Sigmoid colon (tissue), 7 donors: ENCODE data around the gene PERCC1. TPM values are rescaled to one million over a fixed set of nuclear protein-coding genes. Genes with fewer than 3 reads are reported as not detected.

Experiments
- DNase-seq: peaks from one replicate; pipeline ENCODE4 v3.0.0-alpha.2; 2019
- H3K27ac ChIP-seq, 4 donors: fragments of 200-600 bp; sonication (generic); one replicate each; pipeline ENCODE4 v1.5.1; 2016 to 2019; ENCODE audit warnings: mild to moderate bottlenecking in 1 of 4
- H3K27me3 ChIP-seq, 3 donors: fragments of 200-600 bp; sonication (generic); one replicate each; pipeline ENCODE4 v1.5.1; 2019; ENCODE audit warnings: mild to moderate bottlenecking in 1 of 3
- H3K36me3 ChIP-seq, 4 donors: fragments of 200-600 bp; sonication (generic); one replicate each; pipeline ENCODE4 v1.5.1; 2016 to 2019
- H3K4me1 ChIP-seq, 4 donors: fragments of 200-600 bp; sonication (generic); one replicate each; pipeline ENCODE4 v1.5.1; 2017 to 2019
- H3K4me3 ChIP-seq, 4 donors: fragments of 200-600 bp; sonication (generic); one replicate each; pipeline ENCODE4 v1.5.1; 2017 to 2019; ENCODE audit warnings: mild to moderate bottlenecking in 2 of 4, moderate library complexity in 1 of 4
- H3K9me3 ChIP-seq, 4 donors: fragments of 200-600 bp in 3 of 4; sonication (generic) in 3 of 4; one replicate each; pipeline versions ENCODE4 v1.5.1 to v1.6.1; 2013 to 2019
- CTCF ChIP-seq, 4 experiments: fragments of 450-650 bp in 3 of 4; fragments of 200-600 bp in 1 of 4; IDR thresholded peaks; one replicate each; pipeline ENCODE4 v1.5.1; 2016 to 2019; ENCODE audit warnings: antibody characterized with exemption in 4 of 4, mild to moderate bottlenecking in 3 of 4, moderate library complexity in 2 of 4
- EP300 ChIP-seq, 4 donors: sonication (generic); formaldehyde crosslinking; IDR thresholded peaks; one replicate each; pipeline ENCODE4 v1.6.1; 2017; ENCODE audit warnings: antibody characterized with exemption in 4 of 4
- POLR2A ChIP-seq, 2 donors: fragments of 450-650 bp; IDR thresholded peaks; one replicate each; pipeline ENCODE4 v1.6.1; 2016; ENCODE audit warnings: antibody characterized with exemption in 2 of 2, mild to moderate bottlenecking in 2 of 2, moderate library complexity in 2 of 2
- POLR2AphosphoS5 ChIP-seq, 4 donors: sonication (generic); formaldehyde crosslinking; IDR thresholded peaks; one replicate each; pipeline ENCODE4 v1.6.1; 2017; ENCODE audit warnings: antibody characterized with exemption in 4 of 4
- WGBS, 2 donors: extraction: QIAGEN DNeasy Blood & Tissue Kit; methylation state at CpG; one replicate each; pipeline ENCODE4 v1.1.7; 2013; 5-methylcytosine and 5-hydroxymethylcytosine counted together
- intact Hi-C: fragments of 100-400 bp; cut with DNase I; formaldehyde crosslinking; loops from one replicate; pipeline ENCODE4 v1.15.1; 2023
- polyA plus RNA-seq, 3 donors: library from polyadenylated mRNA; stranded (reverse); fragments of 200-250 nt; gene quantifications; one replicate each; pipeline ENCODE4 v1.2.3, GENCODE V29; 2013
- total RNA-seq, 4 donors: library from RNA; depleted of rRNA; stranded (reverse); fragments of >200 nt; gene quantifications; one replicate each; pipeline ENCODE4 v1.1.0, GENCODE V29; 2016
- donor health status: healthy with polysubstance abuse.
- donor health status: Bipolar disorder and iron deficiency.
- donor health status: healthy.

The PERCC1 gene
- total and polyA plus RNA-seq, 7 donors: 0.07 TPM; not detected in 6

DNA sequence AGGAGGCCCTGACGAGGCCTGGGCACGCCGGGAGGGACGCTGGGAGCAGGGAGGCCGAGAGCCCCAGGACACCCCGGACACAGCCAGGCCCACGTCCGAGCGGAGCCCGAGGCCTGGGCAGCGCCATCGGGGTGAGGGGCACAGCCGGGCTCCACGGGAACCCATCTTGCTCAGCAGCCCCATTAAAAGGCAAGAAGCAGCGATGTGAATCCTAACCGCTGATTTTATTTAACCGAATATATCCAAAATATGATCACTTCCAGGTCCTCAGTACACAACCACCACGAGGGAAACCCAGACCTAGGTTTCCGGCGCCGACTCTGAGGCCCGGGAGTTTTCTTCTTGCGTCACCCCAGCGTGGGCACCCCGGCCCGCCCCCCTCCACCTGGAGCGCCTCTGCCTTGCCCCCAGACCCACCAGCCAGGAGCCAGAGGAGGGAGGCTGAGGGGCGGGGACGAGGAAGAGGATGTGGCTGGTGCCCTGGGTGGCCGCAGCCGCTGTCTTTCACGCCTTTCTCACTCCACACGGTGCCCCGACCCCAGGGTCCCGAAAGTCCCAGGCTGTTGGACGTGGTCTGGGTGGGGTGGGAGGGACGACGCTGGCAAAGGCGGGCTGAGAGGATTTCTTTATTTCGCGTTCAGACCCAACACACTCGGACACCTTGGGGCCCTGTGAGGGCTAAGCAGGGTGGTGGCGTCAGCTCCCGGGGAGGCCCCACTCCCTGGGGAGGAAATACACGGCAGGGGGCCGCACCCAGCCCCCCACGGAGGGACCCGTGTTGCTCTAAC lies 14.0 kb downstream of the PERCC1 start:
- WGBS, 2 donors: 86 to 88% methylated on average over 48 of the region's 48 CpGs
- H3K36me3 ChIP-seq: peaks cover 0 to 52% (median 32%) of the 10 kb centered on the region in 4 donors

GRCh38 chr16:1445518-1446203 lies 14.8 kb downstream of the PERCC1 start:
- H3K36me3 ChIP-seq: peaks cover 0 to 59% (median 35%) of the 10 kb centered on the region in 4 donors
- no peak for TF ChIP-seq POLR2AphosphoS5 (IDR thresholded peaks at IDR 0.05)
- no peak for TF ChIP-seq CTCF (IDR thresholded peaks at IDR 0.05)
- no peak for TF ChIP-seq POLR2A (IDR thresholded peaks at IDR 0.05)
- TF ChIP-seq EP300 (IDR thresholded peaks at IDR 0.05): no peak
- WGBS, 2 donors: 89 to 90% methylated on average over 25 of the region's 25 CpGs
- no peak for DNase-seq
- H3K4me3 ChIP-seq: no peak overlapping the region
- no peaks in the 10 kb centered on the region for H3K27me3 ChIP-seq
- no peaks in the 10 kb centered on the region for H3K9me3 ChIP-seq
- H3K4me1 ChIP-seq: no peaks in the 10 kb centered on the region
- H3K27ac ChIP-seq: no peak overlapping the region
- intact Hi-C loops: no loop called here

More for the DNA sequence above, 14.0 kb downstream of the PERCC1 start:
- no peaks in the 10 kb centered on the region for H3K9me3 ChIP-seq
- no peak for DNase-seq
- intact Hi-C loops: no loop called here
- H3K27me3 ChIP-seq: no peaks in the 10 kb centered on the region
- no peak for TF ChIP-seq CTCF (IDR thresholded peaks at IDR 0.05)
- no peak for TF ChIP-seq POLR2A (IDR thresholded peaks at IDR 0.05)
- TF ChIP-seq EP300 (IDR thresholded peaks at IDR 0.05): no peak
- TF ChIP-seq POLR2AphosphoS5 (IDR thresholded peaks at IDR 0.05): no peak
- no peaks in the 10 kb centered on the region for H3K4me1 ChIP-seq
- no peak overlapping the region for H3K27ac ChIP-seq
- no peak overlapping the region for H3K4me3 ChIP-seq

DNA sequence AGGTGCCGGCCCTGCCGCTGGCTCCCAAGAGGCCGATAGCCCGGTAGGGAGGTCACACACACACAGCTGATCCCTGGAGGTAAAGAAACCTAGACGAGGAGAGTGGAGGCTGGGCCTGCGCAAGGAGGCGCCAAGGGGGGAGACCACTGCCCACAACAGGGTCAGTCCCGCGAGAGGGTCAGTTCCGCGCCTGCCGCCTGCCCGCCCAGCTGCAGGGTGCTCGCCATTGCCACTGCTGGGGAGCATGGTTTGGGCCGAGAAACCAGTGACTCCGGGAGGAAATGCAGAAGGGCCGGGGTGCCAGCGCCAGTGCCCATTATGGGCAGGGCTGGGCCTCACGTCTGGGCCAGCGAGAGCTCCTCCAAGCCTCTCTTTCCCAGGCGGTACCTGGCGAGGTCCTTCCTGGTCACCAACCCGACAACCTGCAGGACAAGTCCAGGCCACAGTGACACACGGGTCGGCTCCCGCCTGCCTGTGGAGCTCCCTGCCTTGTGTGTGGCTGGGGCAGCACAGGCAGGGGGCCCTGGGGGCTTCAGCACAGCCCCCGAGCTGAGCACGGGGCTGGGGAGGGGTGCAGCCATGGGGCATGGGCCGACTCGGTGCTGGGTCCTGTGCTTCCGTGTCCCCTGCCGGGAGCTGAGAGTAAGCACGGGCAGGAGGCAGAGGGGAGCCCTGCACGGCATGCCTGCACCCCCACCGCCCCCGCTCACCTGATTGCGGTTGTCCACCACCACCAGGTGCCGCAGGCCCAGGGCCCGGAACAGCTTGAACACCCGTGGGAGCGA lies 15.6 kb downstream of the PERCC1 start:
- Histone ChIP-seq H3K36me3 (peaks cover 3 to 67% (median 36%) of the 10 kb centered on the region in 4 donors), H3K27me3 (no peaks in the 10 kb centered on the region), H3K4me1 (no peaks in the 10 kb centered on the region), H3K27ac (no peak overlapping the region), H3K9me3 (no peaks in the 10 kb centered on the region), H3K4me3 (no peak overlapping the region)
- TF ChIP-seq CTCF (IDR thresholded peaks at IDR 0.05) (no peak), POLR2A (IDR thresholded peaks at IDR 0.05) (no peak), EP300 (IDR thresholded peaks at IDR 0.05) (no peak), POLR2AphosphoS5 (IDR thresholded peaks at IDR 0.05) (no peak)
- intact Hi-C loops: no loop called here
- 93 to 94% methylated on average over 41 of the region's 41 CpGs for WGBS, 2 donors
- DNase-seq: no peak

GRCh38 chr16:1447965-1448364 lies 17.1 kb downstream of the PERCC1 start:
- Histone ChIP-seq H3K4me1 (no peaks in the 10 kb centered on the region), H3K27me3 (no peaks in the 10 kb centered on the region), H3K4me3 (no peak overlapping the region), H3K9me3 (no peaks in the 10 kb centered on the region), H3K36me3 (peaks cover 4 to 82% (median 46%) of the 10 kb centered on the region in 4 donors), H3K27ac (no peak overlapping the region)
- intact Hi-C loops: no loop called here
- DNase-seq: no peak
- TF ChIP-seq POLR2AphosphoS5 (IDR thresholded peaks at IDR 0.05): no peak
- no peak for TF ChIP-seq POLR2A (IDR thresholded peaks at IDR 0.05)
- TF ChIP-seq CTCF (IDR thresholded peaks at IDR 0.05): no peak
- WGBS, 2 donors: 95% methylated on average over 11 of the region's 11 CpGs
